Skeletal muscle satellite cell (primary cell): Measurements from ENCODE around the gene GRM3.

Source experiments
- H3K27me3 ChIP-seq: 2 replicates; pipeline ENCODE4 v1.7.0; 2013; ENCODE audit warnings: low read length; ENCODE audit not compliant: control insufficient read depth, insufficient read depth
- H3K36me3 ChIP-seq: 2 replicates; pipeline ENCODE4 v1.7.0; 2013; ENCODE audit warnings: mild to moderate bottlenecking, control low read depth, low read length; ENCODE audit not compliant: insufficient read depth
- H3K4me1 ChIP-seq: 2 replicates; pipeline ENCODE4 v1.7.0; 2013; ENCODE audit warnings: low read length; ENCODE audit not compliant: control insufficient read depth, insufficient read depth
- H3K4me2 ChIP-seq: 2 replicates; pipeline ENCODE4 v1.7.0; 2013; ENCODE audit warnings: mild to moderate bottlenecking, low read length
- H3K4me3 ChIP-seq: 2 replicates; pipeline ENCODE4 v1.7.0; 2013; ENCODE audit warnings: low read length
- H3K9ac ChIP-seq: 2 replicates; pipeline ENCODE4 v1.7.0; 2013; ENCODE audit warnings: mild to moderate bottlenecking, low read depth, low read length, moderate library complexity
- H3K9me3 ChIP-seq: replicated peaks from 2 replicates; pipeline ENCODE4 v1.7.0; 2013; ENCODE audit warnings: mild to moderate bottlenecking, control low read depth, low read length

GRM3 gene

DNA sequence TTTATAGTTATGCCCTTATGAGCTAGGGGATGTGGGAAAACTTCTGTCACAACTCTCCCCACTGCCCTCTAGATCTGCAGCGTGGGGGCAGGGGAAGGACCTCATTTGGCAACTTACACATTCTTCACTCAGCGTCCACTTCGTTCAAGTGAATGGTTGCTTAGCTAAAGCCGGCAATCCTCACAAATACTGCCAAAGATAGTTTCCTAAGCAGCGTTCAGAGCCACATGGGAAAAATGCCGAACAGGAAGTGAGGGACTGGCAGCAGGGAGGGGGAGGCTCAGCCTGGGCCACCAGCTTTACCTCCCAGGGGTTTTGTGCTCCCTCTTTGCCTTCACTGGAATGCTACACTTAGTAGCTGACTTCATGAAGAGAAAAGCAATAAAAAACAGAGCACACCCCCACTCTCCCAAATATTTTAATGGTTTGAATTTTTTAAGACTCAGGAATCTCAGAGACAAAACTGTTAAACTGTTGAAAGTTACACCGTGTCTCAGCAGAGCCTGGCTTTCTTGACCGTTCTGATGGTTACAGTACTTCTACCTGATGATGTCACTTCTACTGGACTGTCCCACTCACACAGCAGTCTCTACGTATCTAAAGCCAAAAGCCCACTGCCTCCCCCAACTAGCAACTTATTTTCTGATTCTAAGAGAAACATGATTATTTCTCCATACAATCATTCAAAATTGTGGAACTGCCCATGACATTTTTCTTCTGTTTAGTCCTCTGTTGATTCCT is 10.4 kb downstream of the GRM3 start:
- H3K9ac ChIP-seq, result no peak overlapping the region
- H3K9me3 ChIP-seq, result no peaks in the 10 kb centered on the region
- no peaks in the 10 kb centered on the region for H3K27me3 ChIP-seq
- no peak overlapping the region for H3K4me3 ChIP-seq
- H3K36me3 ChIP-seq, result no peaks in the 10 kb centered on the region
- H3K4me1 ChIP-seq, result no peaks in the 10 kb centered on the region
- H3K4me2 ChIP-seq, result no peak overlapping the region

DNA sequence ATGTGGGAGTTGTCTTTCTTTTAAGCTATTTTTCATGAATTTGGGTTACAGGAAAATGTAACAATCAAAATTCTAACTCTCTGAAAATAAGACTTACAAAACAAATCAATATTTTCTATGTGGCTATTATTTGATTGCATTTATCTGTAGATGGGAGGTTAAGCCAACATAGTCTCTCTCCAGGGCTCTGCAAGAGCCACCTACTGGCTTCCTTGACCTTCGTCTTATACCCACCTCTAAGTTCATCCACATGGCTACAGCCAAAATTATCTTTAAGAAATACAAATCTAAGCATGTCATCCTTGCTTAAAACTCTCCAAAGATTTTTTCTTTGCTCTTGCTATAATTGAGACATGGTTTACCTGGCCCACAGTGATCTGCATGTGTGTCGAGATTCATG is 14.2 kb downstream of the GRM3 start:
- H3K27me3 ChIP-seq, result no peaks in the 10 kb centered on the region

GRCh38 chr7:86660950-86661462 is 17.3 kb downstream of the GRM3 start:
- no peaks in the 10 kb centered on the region for H3K4me1 ChIP-seq
- H3K36me3 ChIP-seq, result no peaks in the 10 kb centered on the region
- H3K9ac ChIP-seq, result no peak overlapping the region
- no peak overlapping the region for H3K4me2 ChIP-seq
- no peak overlapping the region for H3K4me3 ChIP-seq
- no peaks in the 10 kb centered on the region for H3K27me3 ChIP-seq
- H3K9me3 ChIP-seq, result no peaks in the 10 kb centered on the region

More for the DNA sequence above, 14.2 kb downstream of the GRM3 start:
- H3K9me3 ChIP-seq, result no peaks in the 10 kb centered on the region
- H3K9ac ChIP-seq, result no peak overlapping the region
- no peak overlapping the region for H3K4me2 ChIP-seq
- H3K4me1 ChIP-seq, result no peaks in the 10 kb centered on the region
- no peak overlapping the region for H3K4me3 ChIP-seq
- H3K36me3 ChIP-seq, result no peaks in the 10 kb centered on the region

- Histone ChIP-seq H3K4me3 (no peak overlapping the region), H3K4me1 (no peaks in the 10 kb centered on the region), H3K9me3 (no peaks in the 10 kb centered on the region), H3K9ac (no peak overlapping the region), H3K27me3 (no peaks in the 10 kb centered on the region), H3K4me2 (no peak overlapping the region), H3K36me3 (no peaks in the 10 kb centered on the region)
These were observed 20.8 kb downstream of the GRM3 start for GRCh38 chr7:86664486-86664885.

- Histone ChIP-seq H3K36me3 (no peaks in the 10 kb centered on the region), H3K4me3 (no peak overlapping the region), H3K9me3 (no peaks in the 10 kb centered on the region), H3K27me3 (no peaks in the 10 kb centered on the region), H3K4me1 (no peaks in the 10 kb centered on the region), H3K4me2 (no peak overlapping the region), H3K9ac (no peak overlapping the region)
These were observed 21.3 kb downstream of the GRM3 start for GRCh38 chr7:86664991-86665390.

DNA sequence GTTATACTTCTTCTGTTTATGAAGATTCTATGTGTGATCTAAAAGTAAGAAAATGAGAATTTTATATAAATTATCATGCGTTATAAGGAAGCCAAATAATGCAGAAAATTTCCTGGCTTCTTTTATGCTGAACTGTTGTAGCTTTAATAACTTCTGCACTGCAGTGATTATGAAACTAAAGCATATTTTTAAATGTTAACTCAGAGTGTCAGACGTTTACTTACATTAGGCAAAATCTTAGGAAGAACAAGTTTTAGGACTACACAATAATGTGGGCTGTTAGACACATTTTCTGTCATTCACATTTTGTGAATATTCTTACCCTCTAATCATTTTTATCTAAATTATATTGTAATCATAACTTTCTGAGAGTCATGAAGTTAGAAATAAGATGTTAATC is 22.0 kb downstream of the GRM3 start:
- Histone ChIP-seq H3K27me3 (no peaks in the 10 kb centered on the region), H3K4me1 (no peaks in the 10 kb centered on the region), H3K9me3 (no peaks in the 10 kb centered on the region), H3K4me3 (no peak overlapping the region), H3K4me2 (no peak overlapping the region), H3K36me3 (no peaks in the 10 kb centered on the region), H3K9ac (no peak overlapping the region)

- Histone ChIP-seq H3K4me1 (no peaks in the 10 kb centered on the region), H3K4me2 (no peak overlapping the region), H3K9ac (no peak overlapping the region), H3K36me3 (no peaks in the 10 kb centered on the region), H3K27me3 (no peaks in the 10 kb centered on the region), H3K4me3 (no peak overlapping the region), H3K9me3 (peaks cover 3% of the 10 kb centered on the region)
These were observed 24.0 kb downstream of the GRM3 start for GRCh38 chr7:86667732-86668131.

DNA sequence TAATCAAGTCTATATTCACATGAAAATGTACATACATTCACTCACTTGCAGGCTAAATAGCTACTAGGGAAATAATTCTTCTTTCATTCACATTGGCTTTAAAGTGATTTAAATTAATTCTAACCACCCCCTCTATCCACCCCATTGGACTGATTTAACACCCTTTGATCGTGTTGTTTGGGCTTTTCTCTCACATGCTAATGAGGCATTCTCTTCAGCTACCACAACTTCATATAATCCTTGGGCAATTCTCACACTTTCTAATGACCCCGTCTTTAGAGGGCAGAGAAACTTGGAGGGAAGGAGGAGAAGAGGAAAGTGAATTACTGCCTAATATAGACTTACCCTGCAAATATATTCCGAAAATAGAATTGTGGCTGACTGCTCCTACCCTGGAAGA is 24.6 kb downstream of the GRM3 start:
- no peak overlapping the region for H3K4me2 ChIP-seq
- no peaks in the 10 kb centered on the region for H3K36me3 ChIP-seq
- no peaks in the 10 kb centered on the region for H3K4me1 ChIP-seq
- peaks cover 3% of the 10 kb centered on the region for H3K9me3 ChIP-seq
- no peak overlapping the region for H3K4me3 ChIP-seq
- no peak overlapping the region for H3K9ac ChIP-seq
- H3K27me3 ChIP-seq, result no peaks in the 10 kb centered on the region

DNA sequence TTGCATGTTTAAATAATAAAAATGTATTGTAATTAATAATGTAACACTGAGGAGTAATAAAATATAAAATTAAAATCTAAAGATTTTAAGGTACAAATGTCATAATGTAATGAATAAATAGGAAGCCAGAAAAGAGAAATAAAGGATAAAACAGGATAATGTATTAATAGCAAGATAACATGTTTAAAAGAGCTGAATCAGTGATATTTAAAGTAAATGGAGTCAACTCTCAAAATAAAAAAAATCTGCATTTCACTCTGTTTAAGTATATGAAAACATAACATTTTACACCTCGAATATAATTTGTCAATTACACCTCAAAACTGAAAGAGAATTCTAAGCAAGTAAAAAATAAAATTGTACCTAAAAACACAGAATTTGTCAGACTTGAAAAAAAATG is 44.1 kb downstream of the GRM3 start:
- Histone ChIP-seq H3K9ac (no peak overlapping the region), H3K4me3 (no peak overlapping the region), H3K36me3 (no peaks in the 10 kb centered on the region), H3K27me3 (no peaks in the 10 kb centered on the region), H3K4me2 (no peak overlapping the region), H3K9me3 (no peaks in the 10 kb centered on the region), H3K4me1 (no peaks in the 10 kb centered on the region)

DNA sequence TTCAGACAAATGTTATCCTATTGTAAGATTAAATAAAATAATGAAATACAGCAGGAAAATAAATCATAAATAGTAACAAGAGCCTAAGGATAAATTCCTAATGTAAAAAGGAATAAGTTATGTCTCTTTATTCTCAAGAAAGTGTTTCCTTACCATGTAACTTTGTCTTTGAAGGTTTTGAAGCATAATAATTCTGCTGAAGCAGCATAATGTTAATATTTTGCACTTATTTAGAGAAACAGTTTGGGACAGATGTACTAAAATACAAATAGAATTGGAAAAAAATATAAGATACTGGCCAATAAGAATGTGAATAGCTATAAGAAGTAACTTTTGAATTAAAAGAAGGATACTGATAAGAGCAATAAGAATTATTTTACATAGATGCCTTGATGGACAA is 45.7 kb downstream of the GRM3 start:
- Histone ChIP-seq H3K27me3 (no peaks in the 10 kb centered on the region), H3K4me1 (no peaks in the 10 kb centered on the region), H3K9ac (no peak overlapping the region), H3K36me3 (no peaks in the 10 kb centered on the region), H3K4me3 (no peak overlapping the region), H3K4me2 (no peak overlapping the region), H3K9me3 (no peaks in the 10 kb centered on the region)

DNA sequence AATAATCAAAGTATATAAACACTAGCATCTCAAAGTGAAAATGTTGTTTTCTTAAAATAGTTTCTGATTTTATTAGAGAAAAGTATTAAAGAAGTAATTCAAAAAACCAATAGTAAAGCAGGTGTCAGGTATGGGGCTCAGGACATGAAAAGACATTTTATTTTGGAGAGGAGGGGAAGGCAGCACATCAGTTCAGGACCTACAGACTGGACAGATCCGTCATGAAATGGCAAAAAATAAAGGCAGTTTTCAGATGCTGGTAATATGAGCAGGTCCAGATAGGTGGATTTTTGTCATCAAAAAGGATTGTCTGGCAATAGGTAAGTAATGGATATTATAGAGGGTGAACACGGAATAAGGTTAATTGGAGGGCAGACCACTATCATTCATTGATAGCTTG is 49.0 kb downstream of the GRM3 start:
- no peak overlapping the region for H3K9ac ChIP-seq
- H3K9me3 ChIP-seq, result no peaks in the 10 kb centered on the region
- H3K4me2 ChIP-seq, result no peak overlapping the region
- no peaks in the 10 kb centered on the region for H3K27me3 ChIP-seq
- no peaks in the 10 kb centered on the region for H3K36me3 ChIP-seq
- no peak overlapping the region for H3K4me3 ChIP-seq
- H3K4me1 ChIP-seq, result no peaks in the 10 kb centered on the region

DNA sequence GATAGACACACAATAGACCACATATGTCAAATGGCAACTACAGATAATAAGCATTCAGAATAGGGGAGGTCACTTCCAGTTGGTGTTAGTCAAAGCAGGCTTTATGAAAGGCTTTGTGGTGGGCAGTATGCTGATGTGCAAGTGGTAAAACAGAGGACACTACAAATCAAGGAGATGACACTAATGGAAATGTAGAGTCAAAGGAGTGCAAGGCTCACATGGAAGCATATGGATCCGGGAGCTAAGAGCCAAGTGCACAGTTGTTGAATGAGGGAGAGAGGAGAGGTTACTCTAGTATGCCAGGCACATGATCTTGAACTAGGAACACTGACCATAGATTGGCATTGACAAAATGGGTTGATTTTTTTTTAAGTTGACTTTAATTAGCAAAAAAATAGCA is 62.7 kb downstream of the GRM3 start:
- no peaks in the 10 kb centered on the region for H3K27me3 ChIP-seq

More for the DNA sequence above, 62.7 kb downstream of the GRM3 start:
- Histone ChIP-seq H3K4me2 (no peak overlapping the region), H3K4me1 (no peaks in the 10 kb centered on the region), H3K4me3 (no peak overlapping the region), H3K9ac (no peak overlapping the region), H3K9me3 (no peaks in the 10 kb centered on the region), H3K36me3 (no peaks in the 10 kb centered on the region)
